SJSA1 (cell line): ENCODE results near the gene IMPDH1. TPM values are rescaled to one million over a fixed set of nuclear protein-coding genes. Genes with fewer than 3 reads are reported as not detected.

Experiments
- DNase-seq, 2 experiments: peaks; one replicate each; pipeline ENCODE4 v3.0.0-alpha.2; 2015 to 2020; ENCODE audit warnings: low spot score in 2 of 2, low read depth in 1 of 2
- H3K27ac ChIP-seq: fragments of 250-450 bp; sonication (Bioruptor Pico); 2 replicates; pipeline ENCODE4 v1.5.1; 2020; ENCODE audit warnings: mild to moderate bottlenecking, moderate library complexity
- H3K27me3 ChIP-seq: fragments of 250-450 bp; sonication (Bioruptor Pico); replicated peaks from 2 replicates; pipeline ENCODE4 v1.5.1; 2020; ENCODE audit warnings: mild to moderate bottlenecking, moderate library complexity
- H3K36me3 ChIP-seq: fragments of 250-450 bp; sonication (Bioruptor Pico); 2 replicates; pipeline ENCODE4 v1.5.1; 2020; ENCODE audit warnings: mild to moderate bottlenecking
- H3K4me1 ChIP-seq: fragments of 250-450 bp; sonication (Bioruptor Pico); replicated peaks from 2 replicates; pipeline ENCODE4 v1.6.1; 2021; ENCODE audit warnings: mild to moderate bottlenecking
- H3K4me3 ChIP-seq: fragments of 250-450 bp; sonication (Bioruptor Pico); 2 replicates; pipeline ENCODE4 v1.5.1; 2020; ENCODE audit warnings: mild to moderate bottlenecking
- H3K9me3 ChIP-seq: fragments of 250-450 bp; sonication (Bioruptor Pico); replicated peaks from 2 replicates; pipeline ENCODE4 v1.5.1; 2020; ENCODE audit warnings: mild to moderate bottlenecking
- total RNA-seq: library from RNA; depleted of rRNA; stranded (reverse); fragments of >200 nt; shearing (Covaris generic); gene quantifications from 2 replicates; pipeline ENCODE4 v1.2.3, GENCODE V29; 2014

The IMPDH1 gene
- total RNA-seq, 1 experiment from 2014 or later = 53.6 TPM

DNA sequence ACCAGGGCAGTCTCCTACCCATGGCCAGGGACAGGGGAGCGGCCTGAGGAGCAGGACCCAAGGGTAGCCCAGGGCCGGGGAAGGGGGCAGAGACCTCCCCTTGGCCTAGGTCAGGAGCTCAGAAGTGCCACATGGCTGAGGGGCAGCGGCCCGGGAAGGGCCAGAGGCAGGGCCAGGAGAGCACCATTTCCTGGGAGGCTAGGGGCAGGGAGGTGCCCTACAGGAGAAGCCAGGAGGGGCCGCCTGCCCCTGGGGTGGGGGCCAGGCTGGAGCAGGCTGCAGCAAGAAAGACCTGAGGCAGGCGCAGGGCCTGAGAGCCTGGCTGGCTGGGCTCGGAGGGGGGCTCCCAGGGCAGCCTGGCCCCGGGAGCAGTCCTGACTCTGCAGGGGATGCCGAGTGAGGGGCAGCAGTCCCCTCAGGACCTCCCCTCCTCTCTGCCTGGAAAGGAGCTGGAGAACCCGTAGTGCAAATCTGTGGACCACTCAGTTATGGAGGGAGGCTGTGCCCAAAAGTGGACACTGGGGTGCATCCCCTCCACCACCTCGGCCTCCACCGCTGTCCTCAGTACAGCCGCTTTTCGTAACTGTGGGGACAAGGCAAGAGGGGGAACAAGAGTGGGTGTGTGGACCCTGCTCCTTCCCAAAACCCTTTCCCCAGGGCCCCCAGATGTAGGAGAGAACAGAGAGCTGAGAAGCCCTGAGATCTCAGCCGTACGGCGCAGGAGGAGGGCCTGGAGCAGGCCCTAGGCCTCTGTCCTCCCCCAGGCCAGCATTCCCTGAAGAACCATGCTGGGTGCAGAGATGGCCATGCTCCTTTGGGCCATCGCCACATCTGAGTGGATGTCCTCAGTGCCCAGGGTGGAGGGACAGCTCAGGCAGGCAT, 17.1 kb downstream of the IMPDH1 start:
- Histone ChIP-seq H3K4me3 (no peak overlapping the region), H3K9me3 (no peaks in the 10 kb centered on the region), H3K27me3 (no peaks in the 10 kb centered on the region), H3K36me3 (peaks cover 33% of the 10 kb centered on the region), H3K4me1 (no peaks in the 10 kb centered on the region), H3K27ac (no peak overlapping the region)
- no peak for DNase-seq

DNA sequence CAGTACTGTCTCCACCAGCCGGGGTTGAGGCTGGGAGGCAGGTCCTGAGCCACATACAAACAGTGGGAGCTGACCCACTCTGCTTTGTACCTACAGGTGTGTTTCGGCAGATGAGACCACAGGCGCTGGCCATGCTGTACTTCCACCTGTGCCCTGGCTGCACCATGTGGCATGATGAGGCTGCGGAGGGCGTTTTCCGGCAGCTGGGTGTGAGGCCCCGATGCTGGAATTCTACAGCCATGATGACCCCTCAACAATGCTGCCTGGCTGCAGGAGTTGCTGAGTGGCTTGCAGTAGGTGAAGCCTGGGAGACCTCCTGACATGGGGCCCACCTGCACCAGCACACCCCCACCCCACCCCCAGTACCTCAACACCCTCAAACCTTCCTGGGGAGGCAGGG, 18.0 kb downstream of the IMPDH1 start:
- no peak for DNase-seq
- H3K4me1 ChIP-seq = peaks cover under 1% of the 10 kb centered on the region; the same call in 1 of the 2 replicates
- H3K27me3 ChIP-seq = no peaks in the 10 kb centered on the region
- H3K4me3 ChIP-seq = no peak overlapping the region
- H3K27ac ChIP-seq = no peak overlapping the region
- peaks cover 27% of the 10 kb centered on the region for H3K36me3 ChIP-seq
- H3K9me3 ChIP-seq = no peaks in the 10 kb centered on the region

GRCh38 chr7:128390871-128391565, 18.8 kb downstream of the IMPDH1 start:
- Histone ChIP-seq H3K4me1 (peaks cover 7% of the 10 kb centered on the region; the same call in 1 of the 2 replicates), H3K27ac (no peak overlapping the region), H3K4me3 (no peak overlapping the region), H3K27me3 (no peaks in the 10 kb centered on the region), H3K36me3 (peaks cover 19% of the 10 kb centered on the region), H3K9me3 (no peaks in the 10 kb centered on the region)
- DNase-seq = no peak

- no peak overlapping the region for H3K27ac ChIP-seq
- H3K4me3 ChIP-seq = no peak overlapping the region
- H3K4me1 ChIP-seq = peaks cover 7% of the 10 kb centered on the region; the same call in 1 of the 2 replicates
- no peak for DNase-seq
- peaks cover 10% of the 10 kb centered on the region for H3K36me3 ChIP-seq
- H3K27me3 ChIP-seq = no peaks in the 10 kb centered on the region
- no peaks in the 10 kb centered on the region for H3K9me3 ChIP-seq
These were observed 20.0 kb downstream of the IMPDH1 start for GRCh38 chr7:128389618-128390329.

DNA sequence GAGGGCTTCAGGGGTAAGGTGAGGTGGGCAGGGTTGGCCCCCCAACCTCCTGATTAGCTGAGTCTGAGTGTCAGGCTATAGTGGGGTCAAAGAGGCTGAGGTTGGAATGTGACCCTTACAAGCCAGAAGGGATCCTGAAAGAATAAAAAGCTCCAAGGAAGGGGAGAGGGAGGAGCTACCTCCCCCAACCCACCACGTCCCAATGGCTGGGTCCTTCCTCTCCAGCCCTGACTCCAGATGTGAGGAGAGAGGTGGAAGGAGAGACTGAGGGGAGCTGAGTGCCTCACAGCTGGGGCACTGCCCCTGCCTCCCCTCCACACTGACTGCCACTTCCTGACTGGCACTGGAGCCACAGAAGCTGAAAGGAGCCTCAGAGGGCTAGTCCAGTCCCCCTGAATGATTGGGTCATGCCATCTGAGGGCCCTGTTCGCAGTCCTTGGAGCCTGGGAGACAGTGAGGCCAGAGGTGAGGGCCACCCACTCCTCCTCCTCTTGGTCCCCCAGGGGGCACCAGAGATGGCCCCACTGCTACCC, 20.6 kb downstream of the IMPDH1 start:
- peaks cover 7% of the 10 kb centered on the region; the same call in 1 of the 2 replicates for H3K4me1 ChIP-seq
- H3K9me3 ChIP-seq = no peaks in the 10 kb centered on the region
- H3K4me3 ChIP-seq = no peak overlapping the region
- peaks cover 5% of the 10 kb centered on the region; the same call in 1 of the 2 replicates for H3K36me3 ChIP-seq
- H3K27ac ChIP-seq = no peak overlapping the region
- no peak for DNase-seq
- no peaks in the 10 kb centered on the region for H3K27me3 ChIP-seq

- no peak for DNase-seq
- Histone ChIP-seq H3K36me3 (no peaks in the 10 kb centered on the region), H3K9me3 (no peaks in the 10 kb centered on the region), H3K27ac (no peak overlapping the region), H3K4me1 (peaks cover 7% of the 10 kb centered on the region; the same call in 1 of the 2 replicates), H3K27me3 (no peaks in the 10 kb centered on the region), H3K4me3 (no peak overlapping the region)
These were observed 21.7 kb downstream of the IMPDH1 start for GRCh38 chr7:128388145-128388485.

DNA sequence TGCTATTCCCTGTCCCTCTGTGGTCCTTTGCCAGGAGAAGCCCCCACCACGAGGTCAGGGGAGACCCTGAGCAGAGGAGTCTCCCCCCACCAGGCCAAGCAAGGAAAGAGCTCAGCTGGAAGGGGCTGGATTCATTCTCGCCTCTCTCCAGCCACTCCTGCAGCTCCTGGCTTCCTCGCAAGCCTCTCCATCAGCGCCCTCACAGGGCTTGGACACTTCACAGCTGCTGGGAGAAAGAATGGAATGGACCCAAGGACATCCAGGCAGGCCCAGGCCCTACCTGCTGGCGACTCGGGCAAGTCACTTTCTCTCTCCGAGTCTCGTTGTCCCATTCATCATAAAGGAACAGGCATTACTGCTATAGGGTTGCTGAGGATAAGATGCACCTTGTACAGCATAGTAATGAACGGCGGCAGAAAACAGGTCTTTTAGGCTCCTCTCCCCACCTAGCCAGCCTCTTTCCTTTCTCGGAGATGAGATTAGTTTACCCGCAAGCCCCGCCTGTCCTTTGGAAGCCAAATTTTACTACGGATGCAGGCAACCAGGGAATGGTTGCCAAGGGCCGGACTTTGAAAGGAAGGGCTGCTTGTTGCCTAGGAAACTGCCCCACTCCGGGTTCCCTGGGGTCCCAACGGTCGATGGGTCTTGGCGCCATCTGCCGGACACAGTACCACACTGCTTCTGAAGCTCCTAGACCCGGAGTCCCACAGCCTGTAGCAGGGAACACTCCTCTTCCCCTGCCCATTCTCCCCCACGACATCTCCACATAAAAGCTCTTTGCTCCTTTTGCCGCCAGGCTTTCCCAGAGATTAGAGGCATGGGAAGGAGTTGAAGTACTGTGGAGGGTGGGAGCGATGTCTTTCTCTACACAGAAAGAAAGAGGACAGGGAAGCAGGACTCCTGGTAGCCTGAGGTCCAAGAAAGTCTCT, 22.3 kb downstream of the IMPDH1 start:
- Histone ChIP-seq H3K27me3 (no peaks in the 10 kb centered on the region), H3K4me1 (peaks cover 7% of the 10 kb centered on the region; the same call in 1 of the 2 replicates), H3K27ac (no peak overlapping the region), H3K9me3 (no peaks in the 10 kb centered on the region), H3K36me3 (no peaks in the 10 kb centered on the region), H3K4me3 (no peak overlapping the region)
- peak; percentile 41 to 75 for DNase-seq

DNA sequence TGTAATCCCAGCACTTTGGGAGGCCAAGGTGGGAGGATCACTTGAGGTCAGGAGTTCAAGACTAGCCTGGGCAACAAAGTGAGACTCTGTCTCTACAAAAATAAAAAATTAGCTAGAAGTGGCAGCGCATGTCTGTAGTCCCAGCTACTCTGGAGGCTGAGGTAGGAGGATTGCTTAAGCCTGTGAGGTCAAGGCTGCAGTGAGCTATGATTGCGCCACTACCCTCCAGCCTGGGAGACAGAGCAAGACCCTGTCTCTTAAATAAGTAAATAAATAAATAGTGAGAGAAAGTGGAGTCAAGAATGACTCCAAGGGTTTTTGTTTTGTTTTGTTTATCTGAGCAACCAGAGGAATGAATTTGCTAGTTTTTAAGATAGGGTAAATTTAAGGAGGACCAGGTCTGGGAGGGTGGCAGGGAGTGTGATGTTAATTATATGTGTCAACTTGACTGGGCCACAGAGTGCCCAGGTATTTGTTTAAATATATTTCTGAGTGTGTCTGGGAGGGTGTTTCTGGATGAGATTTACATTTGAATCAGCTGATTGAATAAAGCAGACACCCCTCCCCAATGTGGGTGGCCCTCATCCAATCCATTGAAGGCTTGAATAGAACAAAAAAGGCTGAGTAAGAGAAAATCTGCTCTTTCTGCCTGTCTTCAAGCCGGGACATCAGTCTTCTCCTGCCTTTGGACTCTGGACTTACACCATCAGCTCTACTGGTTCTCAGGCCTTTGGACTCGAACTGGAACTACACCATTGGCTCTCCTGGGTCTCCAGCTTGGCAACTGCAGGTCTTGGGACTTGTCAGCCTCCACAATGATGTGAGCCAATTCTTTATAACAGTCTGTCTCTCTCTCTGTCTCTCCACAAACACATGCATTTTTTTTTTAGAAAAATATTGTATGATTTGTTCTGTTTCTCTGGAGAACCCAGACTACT, 23.5 kb downstream of the IMPDH1 start:
- H3K27ac ChIP-seq = no peak overlapping the region
- H3K36me3 ChIP-seq = no peaks in the 10 kb centered on the region
- H3K27me3 ChIP-seq = no peaks in the 10 kb centered on the region
- no peaks in the 10 kb centered on the region for H3K9me3 ChIP-seq
- no peak overlapping the region for H3K4me3 ChIP-seq
- H3K4me1 ChIP-seq = peaks cover 7% of the 10 kb centered on the region; the same call in 1 of the 2 replicates
- DNase-seq = peak in 1 of 2 experiments; percentile 33

DNA sequence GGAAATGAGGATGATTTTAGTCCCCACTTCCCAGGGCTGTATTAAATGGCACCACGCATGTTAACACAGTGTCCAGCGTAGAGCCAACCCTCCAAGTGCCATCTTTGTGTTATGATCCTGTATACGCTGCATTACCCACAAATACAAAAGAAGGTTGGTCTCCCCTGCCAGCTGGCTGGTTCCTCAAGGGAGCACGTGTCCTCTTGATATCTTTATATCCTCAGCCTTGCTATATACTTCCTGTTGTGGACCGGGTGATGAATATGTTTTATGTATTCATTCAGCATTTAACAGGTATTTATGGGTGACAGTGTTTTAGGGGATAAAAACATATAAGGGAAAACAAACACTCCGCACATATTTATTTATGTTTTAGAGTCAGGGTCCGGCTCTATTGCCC, 25.1 kb downstream of the IMPDH1 start:
- no peak for DNase-seq
- Histone ChIP-seq H3K27me3 (no peaks in the 10 kb centered on the region), H3K4me1 (peaks cover 7% of the 10 kb centered on the region; the same call in 1 of the 2 replicates), H3K27ac (no peak overlapping the region), H3K4me3 (no peak overlapping the region), H3K9me3 (no peaks in the 10 kb centered on the region), H3K36me3 (no peaks in the 10 kb centered on the region)

DNA sequence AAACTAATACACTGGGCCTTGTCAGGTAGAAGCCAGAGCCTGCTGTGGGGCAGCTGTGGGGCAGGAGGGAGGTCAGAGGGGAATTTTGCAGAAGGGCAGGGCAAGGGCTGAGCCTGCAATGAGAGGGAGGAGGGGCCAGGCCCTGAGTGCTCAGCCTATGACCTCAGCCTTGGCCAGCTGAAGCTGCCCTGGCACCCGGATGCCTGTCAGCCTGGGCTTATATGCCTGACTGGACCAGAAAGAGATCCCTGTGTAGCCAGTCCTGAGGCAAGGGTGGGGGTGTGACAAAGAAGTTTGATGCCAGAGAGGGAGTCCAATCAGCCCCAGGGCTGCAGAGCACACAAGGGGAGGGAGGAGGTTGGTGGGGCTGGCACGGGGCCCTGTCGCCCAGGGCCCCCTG, 26.0 kb downstream of the IMPDH1 start:
- H3K27me3 ChIP-seq = no peaks in the 10 kb centered on the region
- H3K4me1 ChIP-seq = peaks cover 7% of the 10 kb centered on the region; the same call in 1 of the 2 replicates
- H3K36me3 ChIP-seq = no peaks in the 10 kb centered on the region
- DNase-seq = no peak
- no peak overlapping the region for H3K27ac ChIP-seq
- H3K9me3 ChIP-seq = no peaks in the 10 kb centered on the region
- no peak overlapping the region for H3K4me3 ChIP-seq

DNA sequence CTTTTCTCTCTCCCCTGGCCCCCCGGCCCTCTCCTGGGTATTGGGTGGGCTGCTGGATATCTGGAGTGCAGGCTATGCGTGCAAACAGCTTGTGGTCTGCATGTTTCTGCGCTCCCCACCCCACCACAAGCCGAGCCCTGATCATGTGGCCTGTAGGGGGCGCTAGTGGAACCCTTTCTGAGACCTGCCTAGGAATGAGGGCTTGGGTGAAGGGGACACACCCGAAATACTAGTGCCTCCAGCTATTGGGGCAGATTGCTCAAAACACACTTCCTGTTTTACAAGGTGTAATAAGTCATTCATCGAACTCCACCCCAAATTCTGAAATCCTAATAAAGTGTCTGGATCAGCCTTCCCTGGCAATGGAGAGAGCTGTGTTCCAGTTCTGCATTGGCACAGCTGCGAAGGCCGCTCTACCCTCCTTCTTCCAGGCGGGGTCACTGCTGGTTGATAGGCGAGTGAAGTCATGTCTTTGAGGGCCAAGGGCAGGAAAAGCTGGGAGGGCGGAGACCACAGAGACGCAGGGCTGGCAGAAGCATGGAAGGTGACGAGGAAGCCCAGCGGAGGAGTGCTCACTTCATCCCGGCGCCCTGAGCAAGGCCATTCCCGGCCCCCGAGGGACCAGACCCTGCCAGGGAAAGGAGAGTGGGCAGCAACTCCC, 28.5 kb downstream of the IMPDH1 start:
- Histone ChIP-seq H3K4me3 (no peak overlapping the region), H3K27ac (no peak overlapping the region), H3K9me3 (no peaks in the 10 kb centered on the region), H3K27me3 (peaks cover 2% of the 10 kb centered on the region; the same call in 1 of the 2 replicates), H3K36me3 (no peaks in the 10 kb centered on the region), H3K4me1 (peaks cover 1% of the 10 kb centered on the region; the same call in 1 of the 2 replicates)
- DNase-seq = no peak
